Suprapubic skin (tissue), 4 donors: ENCODE results near the gene ROBO1.

Experiments
- POLR2A ChIP-seq, 2 donors: fragments of 450-650 bp; IDR thresholded peaks; one replicate each; pipeline ENCODE4 v1.6.1; 2017; ENCODE audit warnings: antibody characterized with exemption in 2 of 2, mild to moderate bottlenecking in 2 of 2, moderate library complexity in 2 of 2
- POLR2AphosphoS5 ChIP-seq, 3 donors: sonication (generic); formaldehyde crosslinking; IDR thresholded peaks; one replicate each; pipeline ENCODE4 v1.6.1; 2017; ENCODE audit warnings: antibody characterized with exemption in 3 of 3
- TF ChIP-seq, protein P1 (sequence below), 2 donors: fragments of 200-600 bp in 1 of 2; fragments of 450-650 bp in 1 of 2; sonication (generic) in 1 of 2; IDR thresholded peaks; one replicate each; pipeline ENCODE4 v1.5.1; 2016 to 2019; ENCODE audit warnings: antibody characterized with exemption in 2 of 2, mild to moderate bottlenecking in 1 of 2, moderate library complexity in 1 of 2

DNA sequence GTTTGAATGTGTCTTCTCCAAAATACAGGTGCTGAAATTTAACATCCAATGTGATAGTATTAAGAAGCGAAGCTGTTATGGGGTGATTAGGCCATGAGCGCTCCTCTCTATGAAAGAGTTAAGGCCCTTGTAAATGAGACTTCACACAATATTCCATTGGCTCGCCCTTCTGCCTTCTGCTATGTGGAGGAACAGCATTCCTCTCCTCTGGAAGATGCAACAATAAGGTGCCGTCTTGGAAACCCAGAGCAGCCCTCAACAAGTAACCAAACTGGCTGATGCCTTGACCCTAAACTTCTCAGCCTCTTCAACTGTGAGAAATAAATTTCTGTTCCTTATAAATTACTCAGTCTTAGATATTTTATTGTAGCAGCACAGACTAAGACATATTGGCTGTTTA is 874.6 kb downstream of the ROBO1 start:
- TF ChIP-seq, protein P1, sequence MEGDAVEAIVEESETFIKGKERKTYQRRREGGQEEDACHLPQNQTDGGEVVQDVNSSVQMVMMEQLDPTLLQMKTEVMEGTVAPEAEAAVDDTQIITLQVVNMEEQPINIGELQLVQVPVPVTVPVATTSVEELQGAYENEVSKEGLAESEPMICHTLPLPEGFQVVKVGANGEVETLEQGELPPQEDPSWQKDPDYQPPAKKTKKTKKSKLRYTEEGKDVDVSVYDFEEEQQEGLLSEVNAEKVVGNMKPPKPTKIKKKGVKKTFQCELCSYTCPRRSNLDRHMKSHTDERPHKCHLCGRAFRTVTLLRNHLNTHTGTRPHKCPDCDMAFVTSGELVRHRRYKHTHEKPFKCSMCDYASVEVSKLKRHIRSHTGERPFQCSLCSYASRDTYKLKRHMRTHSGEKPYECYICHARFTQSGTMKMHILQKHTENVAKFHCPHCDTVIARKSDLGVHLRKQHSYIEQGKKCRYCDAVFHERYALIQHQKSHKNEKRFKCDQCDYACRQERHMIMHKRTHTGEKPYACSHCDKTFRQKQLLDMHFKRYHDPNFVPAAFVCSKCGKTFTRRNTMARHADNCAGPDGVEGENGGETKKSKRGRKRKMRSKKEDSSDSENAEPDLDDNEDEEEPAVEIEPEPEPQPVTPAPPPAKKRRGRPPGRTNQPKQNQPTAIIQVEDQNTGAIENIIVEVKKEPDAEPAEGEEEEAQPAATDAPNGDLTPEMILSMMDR (IDR thresholded peaks at IDR 0.05) = no peak
- TF ChIP-seq POLR2A (IDR thresholded peaks at IDR 0.05) = no peak
- TF ChIP-seq POLR2AphosphoS5 (IDR thresholded peaks at IDR 0.05) = no peak
